Keratinocyte (primary cell): ENCODE results near the gene ASB14. TPM values are rescaled to one million over a fixed set of nuclear protein-coding genes. Genes with fewer than 3 reads are reported as not detected.

ENCODE experiments used
- DNase-seq: peaks from one replicate; pipeline ENCODE4 v3.0.0-alpha.2; 2011; ENCODE audit warnings: low read depth, missing footprints, low spot score
- FAIRE-seq: peaks from 2 replicates; lab custom pipeline; 2011; peaks lifted over from hg19 to GRCh38; lab: Jason Lieb, UNC
- H2AFZ ChIP-seq: 2 replicates; pipeline ENCODE4 v1.6.0; 2012; ENCODE audit warnings: low read length, control low read depth, inconsistent platforms; ENCODE audit not compliant: control insufficient read depth
- H3K27ac ChIP-seq: 2 replicates; pipeline ENCODE4 v1.5.1; 2011; ENCODE audit warnings: low read length; ENCODE audit not compliant: control insufficient read depth, insufficient read depth
- H3K27me3 ChIP-seq: 3 replicates; pipeline ENCODE4 v1.6.0; 2011; ENCODE audit warnings: low read length; ENCODE audit not compliant: control insufficient read depth, insufficient read depth; ENCODE audit errors: extremely low read depth
- H3K36me3 ChIP-seq, 2 experiments: 2 replicates in 1 of 2; 3 replicates in 1 of 2; pipeline ENCODE4 v1.5.1; 2011; ENCODE audit warnings: low read length in 2 of 2, mild to moderate bottlenecking in 1 of 2; ENCODE audit not compliant: control insufficient read depth in 2 of 2, insufficient read depth in 2 of 2; ENCODE audit errors: extremely low read depth in 1 of 2
- H3K4me1 ChIP-seq: 3 replicates; pipeline ENCODE4 v1.5.1; 2011; ENCODE audit warnings: low read length; ENCODE audit not compliant: control insufficient read depth, insufficient read depth; ENCODE audit errors: extremely low read depth
- H3K4me2 ChIP-seq: 3 replicates; pipeline ENCODE4 v1.6.0; 2011; ENCODE audit warnings: low read depth, low read length; ENCODE audit not compliant: control insufficient read depth, insufficient read depth; ENCODE audit errors: extremely low read depth
- H3K4me3 ChIP-seq, 3 experiments: fragments of 200-600 bp in 1 of 3; sonication (generic) in 1 of 3; 2 replicates in 2 of 3; 3 replicates in 1 of 3; pipeline ENCODE4 v1.5.1; 2011 to 2016; ENCODE audit warnings: low read length in 3 of 3, mild to moderate bottlenecking in 3 of 3, control low read depth in 2 of 3, inconsistent platforms in 1 of 3, low read depth in 1 of 3, mixed read lengths in 1 of 3, mixed run types in 1 of 3, moderate library complexity in 1 of 3; ENCODE audit not compliant: control insufficient read depth in 2 of 3, insufficient read depth in 2 of 3; ENCODE audit errors: extremely low read depth in 1 of 3
- H3K79me2 ChIP-seq: 2 replicates; pipeline ENCODE4 v1.6.0; 2012; ENCODE audit warnings: low read length; ENCODE audit not compliant: control insufficient read depth, insufficient read depth
- H3K9ac ChIP-seq: 3 replicates; pipeline ENCODE4 v1.6.0; 2011; ENCODE audit warnings: low read length; ENCODE audit not compliant: control insufficient read depth, insufficient read depth; ENCODE audit errors: extremely low read depth
- H3K9me1 ChIP-seq: 3 replicates; pipeline ENCODE4 v1.6.0; 2011; ENCODE audit warnings: low read length; ENCODE audit not compliant: control insufficient read depth, insufficient read depth; ENCODE audit errors: extremely low read depth
- H3K9me3 ChIP-seq: 2 replicates; pipeline ENCODE4 v1.5.1; 2012; ENCODE audit warnings: low read depth, low read length; ENCODE audit not compliant: control insufficient read depth
- H4K20me1 ChIP-seq: 3 replicates; pipeline ENCODE4 v1.6.0; 2011; ENCODE audit warnings: low read length; ENCODE audit not compliant: control insufficient read depth, insufficient read depth; ENCODE audit errors: extremely low read depth
- EZH2 ChIP-seq: IDR thresholded peaks from one replicate; pipeline ENCODE4 v1.6.1; 2012; ENCODE audit warnings: inconsistent platforms, mild to moderate bottlenecking, low read length, moderate library complexity
- dilution Hi-C: fragments of 300-500 bp; cut with MboI; formaldehyde crosslinking; loops from one replicate; pipeline ENCODE4 v1.7.0; 2020; ENCODE audit warnings: low sequenced_read_pairs; ENCODE audit not compliant: extremely low pct_ligation_motif_present
- polyA plus RNA-seq, 5 experiments: library from polyadenylated mRNA; depleted of rRNA in 3 of 5; stranded (reverse) in 3 of 5; stranded (forward) in 1 of 5; unstranded in 1 of 5; fragments of >200 nt; gene quantifications; 1 replicate in 1 of 5; 2 replicates in 3 of 5; 3 replicates in 1 of 5; pipeline versions ENCODE4 v1.2.1 to v1.2.3, GENCODE V29; 2011 to 2012; ENCODE audit warnings: missing spikeins in 2 of 5, low read depth in 1 of 5, low replicate concordance in 1 of 5
- TF ChIP-seq, protein P1 (sequence below), 3 experiments: IDR thresholded peaks in 1 of 3; conservative IDR thresholded peaks in 1 of 3; optimal IDR thresholded peaks in 1 of 3; 2 replicates in 2 of 3; 3 replicates in 1 of 3; pipeline versions ENCODE3 to v1.5.1; 2011; ENCODE audit warnings: low read length in 3 of 3, mild to moderate bottlenecking in 3 of 3, moderate library complexity in 2 of 3, control low read depth in 1 of 3, inconsistent platforms in 1 of 3; ENCODE audit not compliant: insufficient read depth in 2 of 3; ENCODE audit errors: extremely low read depth in 1 of 3

ASB14 gene
- polyA plus RNA-seq, 1 donor (not counting 4 experiments of a cell fraction or from before 2014, with no cell fraction given) = not detected

- H3K4me1 ChIP-seq = no peaks in the 10 kb centered on the region
- H3K27me3 ChIP-seq = no peaks in the 10 kb centered on the region
- H3K27ac ChIP-seq = no peak overlapping the region
- H3K79me2 ChIP-seq = no peaks in the 10 kb centered on the region
- no peaks in the 10 kb centered on the region for H4K20me1 ChIP-seq
- H3K4me3 ChIP-seq = no peak overlapping the region
- H3K9ac ChIP-seq = no peak overlapping the region
- H3K4me2 ChIP-seq = no peak overlapping the region
- H3K9me1 ChIP-seq = no peaks in the 10 kb centered on the region
- dilution Hi-C loops = no loop called here
- H2AFZ ChIP-seq = no peak overlapping the region
- peaks cover 4 to 6% of the 10 kb centered on the region in 2 experiments for H3K36me3 ChIP-seq
- H3K9me3 ChIP-seq = no peaks in the 10 kb centered on the region
- TF ChIP-seq, protein P1, sequence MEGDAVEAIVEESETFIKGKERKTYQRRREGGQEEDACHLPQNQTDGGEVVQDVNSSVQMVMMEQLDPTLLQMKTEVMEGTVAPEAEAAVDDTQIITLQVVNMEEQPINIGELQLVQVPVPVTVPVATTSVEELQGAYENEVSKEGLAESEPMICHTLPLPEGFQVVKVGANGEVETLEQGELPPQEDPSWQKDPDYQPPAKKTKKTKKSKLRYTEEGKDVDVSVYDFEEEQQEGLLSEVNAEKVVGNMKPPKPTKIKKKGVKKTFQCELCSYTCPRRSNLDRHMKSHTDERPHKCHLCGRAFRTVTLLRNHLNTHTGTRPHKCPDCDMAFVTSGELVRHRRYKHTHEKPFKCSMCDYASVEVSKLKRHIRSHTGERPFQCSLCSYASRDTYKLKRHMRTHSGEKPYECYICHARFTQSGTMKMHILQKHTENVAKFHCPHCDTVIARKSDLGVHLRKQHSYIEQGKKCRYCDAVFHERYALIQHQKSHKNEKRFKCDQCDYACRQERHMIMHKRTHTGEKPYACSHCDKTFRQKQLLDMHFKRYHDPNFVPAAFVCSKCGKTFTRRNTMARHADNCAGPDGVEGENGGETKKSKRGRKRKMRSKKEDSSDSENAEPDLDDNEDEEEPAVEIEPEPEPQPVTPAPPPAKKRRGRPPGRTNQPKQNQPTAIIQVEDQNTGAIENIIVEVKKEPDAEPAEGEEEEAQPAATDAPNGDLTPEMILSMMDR (optimal IDR thresholded peaks at IDR 0.05 in 1 of 3, IDR thresholded peaks at IDR 0.05 in 1 of 3, conservative IDR thresholded peaks at IDR 0.05 in 1 of 3; ENCODE audit: extremely low read depth in 1 of 3, insufficient read depth in 2 of 3, low read length in 3 of 3) = no peak
- TF ChIP-seq EZH2 = no peak
- DNase-seq (no peak), FAIRE-seq (no peak)
These were observed 35.6 kb downstream of the ASB14 start for GRCh38 chr3:57256844-57257243.

GRCh38 chr3:57252404-57252803, 40.1 kb downstream of the ASB14 start:
- H3K27me3 ChIP-seq = no peaks in the 10 kb centered on the region
- H3K27ac ChIP-seq = no peak overlapping the region
- TF ChIP-seq EZH2 = no peak
- TF ChIP-seq, protein P1 (optimal IDR thresholded peaks at IDR 0.05 in 1 of 3, IDR thresholded peaks at IDR 0.05 in 1 of 3, conservative IDR thresholded peaks at IDR 0.05 in 1 of 3; ENCODE audit: extremely low read depth in 1 of 3, insufficient read depth in 2 of 3, low read length in 3 of 3) = no peak
- H3K4me1 ChIP-seq = no peaks in the 10 kb centered on the region
- no peaks in the 10 kb centered on the region for H3K9me3 ChIP-seq
- H3K36me3 ChIP-seq = peaks cover 0 to 4% of the 10 kb centered on the region in 2 experiments
- H3K79me2 ChIP-seq = no peaks in the 10 kb centered on the region
- DNase-seq (no peak), FAIRE-seq (no peak)
- no peak overlapping the region for H2AFZ ChIP-seq
- H4K20me1 ChIP-seq = no peaks in the 10 kb centered on the region
- H3K9ac ChIP-seq = no peak overlapping the region
- dilution Hi-C loops = no loop called here
- H3K4me3 ChIP-seq = no peak overlapping the region
- no peak overlapping the region for H3K4me2 ChIP-seq
- no peaks in the 10 kb centered on the region for H3K9me1 ChIP-seq
